Measurements from ENCODE around the gene SRMS.

DNA sequence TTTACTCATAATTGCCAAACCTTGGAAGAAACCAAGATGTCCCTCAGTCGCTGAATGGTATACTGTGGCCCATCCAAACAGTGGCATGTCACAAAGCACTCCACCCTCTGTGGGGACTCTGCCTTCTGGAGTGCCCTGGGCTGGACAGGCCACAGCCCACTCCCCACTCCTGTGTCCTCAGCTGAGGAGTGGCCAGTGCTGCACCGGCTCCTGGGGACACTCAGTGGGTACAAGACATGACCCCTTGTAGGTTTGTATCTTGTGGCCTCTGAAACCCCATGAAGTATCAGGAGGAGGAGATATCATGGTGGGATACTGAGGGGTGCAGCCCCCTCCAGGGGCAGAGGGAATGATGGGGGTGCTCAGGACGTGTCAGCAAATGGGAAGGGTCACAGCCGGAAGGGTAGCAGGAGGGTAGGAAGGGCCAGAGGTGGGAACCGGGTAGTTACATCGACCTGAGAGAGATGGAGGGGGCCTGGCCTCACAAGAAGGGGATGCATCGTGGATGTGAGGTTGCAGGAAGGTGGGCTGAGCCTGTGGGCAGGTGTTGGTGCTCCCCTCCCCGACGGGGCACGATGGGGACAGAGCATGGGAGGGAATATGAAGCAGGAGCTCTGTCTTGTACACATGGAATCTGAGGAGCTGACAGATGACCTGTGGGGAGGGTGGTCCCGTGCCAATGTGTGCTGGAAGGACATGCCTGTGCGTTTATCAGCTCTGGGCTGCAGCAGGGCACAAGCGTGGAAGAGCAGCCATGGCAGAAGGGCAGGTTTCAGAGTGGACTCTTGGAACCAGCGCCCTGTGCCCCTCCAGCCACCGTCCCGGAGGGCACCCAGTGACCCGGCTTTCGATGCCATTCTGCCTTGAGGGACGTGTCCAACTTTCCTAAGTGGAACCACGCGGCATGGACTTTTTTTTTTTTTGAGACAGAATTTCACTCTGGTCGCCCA, 38.3 kb upstream of the SRMS start:
- TF ChIP-seq, protein P1, sequence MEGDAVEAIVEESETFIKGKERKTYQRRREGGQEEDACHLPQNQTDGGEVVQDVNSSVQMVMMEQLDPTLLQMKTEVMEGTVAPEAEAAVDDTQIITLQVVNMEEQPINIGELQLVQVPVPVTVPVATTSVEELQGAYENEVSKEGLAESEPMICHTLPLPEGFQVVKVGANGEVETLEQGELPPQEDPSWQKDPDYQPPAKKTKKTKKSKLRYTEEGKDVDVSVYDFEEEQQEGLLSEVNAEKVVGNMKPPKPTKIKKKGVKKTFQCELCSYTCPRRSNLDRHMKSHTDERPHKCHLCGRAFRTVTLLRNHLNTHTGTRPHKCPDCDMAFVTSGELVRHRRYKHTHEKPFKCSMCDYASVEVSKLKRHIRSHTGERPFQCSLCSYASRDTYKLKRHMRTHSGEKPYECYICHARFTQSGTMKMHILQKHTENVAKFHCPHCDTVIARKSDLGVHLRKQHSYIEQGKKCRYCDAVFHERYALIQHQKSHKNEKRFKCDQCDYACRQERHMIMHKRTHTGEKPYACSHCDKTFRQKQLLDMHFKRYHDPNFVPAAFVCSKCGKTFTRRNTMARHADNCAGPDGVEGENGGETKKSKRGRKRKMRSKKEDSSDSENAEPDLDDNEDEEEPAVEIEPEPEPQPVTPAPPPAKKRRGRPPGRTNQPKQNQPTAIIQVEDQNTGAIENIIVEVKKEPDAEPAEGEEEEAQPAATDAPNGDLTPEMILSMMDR (IDR thresholded peaks at IDR 0.05 in 2 of 3, conservative IDR thresholded peaks at IDR 0.05 in 1 of 3; ENCODE audit: borderline replicate concordance in 1 of 3, insufficient read depth in 1 of 3, low read depth in 2 of 3, low read length in 2 of 3) = no peak
- TF ChIP-seq, protein P2, sequence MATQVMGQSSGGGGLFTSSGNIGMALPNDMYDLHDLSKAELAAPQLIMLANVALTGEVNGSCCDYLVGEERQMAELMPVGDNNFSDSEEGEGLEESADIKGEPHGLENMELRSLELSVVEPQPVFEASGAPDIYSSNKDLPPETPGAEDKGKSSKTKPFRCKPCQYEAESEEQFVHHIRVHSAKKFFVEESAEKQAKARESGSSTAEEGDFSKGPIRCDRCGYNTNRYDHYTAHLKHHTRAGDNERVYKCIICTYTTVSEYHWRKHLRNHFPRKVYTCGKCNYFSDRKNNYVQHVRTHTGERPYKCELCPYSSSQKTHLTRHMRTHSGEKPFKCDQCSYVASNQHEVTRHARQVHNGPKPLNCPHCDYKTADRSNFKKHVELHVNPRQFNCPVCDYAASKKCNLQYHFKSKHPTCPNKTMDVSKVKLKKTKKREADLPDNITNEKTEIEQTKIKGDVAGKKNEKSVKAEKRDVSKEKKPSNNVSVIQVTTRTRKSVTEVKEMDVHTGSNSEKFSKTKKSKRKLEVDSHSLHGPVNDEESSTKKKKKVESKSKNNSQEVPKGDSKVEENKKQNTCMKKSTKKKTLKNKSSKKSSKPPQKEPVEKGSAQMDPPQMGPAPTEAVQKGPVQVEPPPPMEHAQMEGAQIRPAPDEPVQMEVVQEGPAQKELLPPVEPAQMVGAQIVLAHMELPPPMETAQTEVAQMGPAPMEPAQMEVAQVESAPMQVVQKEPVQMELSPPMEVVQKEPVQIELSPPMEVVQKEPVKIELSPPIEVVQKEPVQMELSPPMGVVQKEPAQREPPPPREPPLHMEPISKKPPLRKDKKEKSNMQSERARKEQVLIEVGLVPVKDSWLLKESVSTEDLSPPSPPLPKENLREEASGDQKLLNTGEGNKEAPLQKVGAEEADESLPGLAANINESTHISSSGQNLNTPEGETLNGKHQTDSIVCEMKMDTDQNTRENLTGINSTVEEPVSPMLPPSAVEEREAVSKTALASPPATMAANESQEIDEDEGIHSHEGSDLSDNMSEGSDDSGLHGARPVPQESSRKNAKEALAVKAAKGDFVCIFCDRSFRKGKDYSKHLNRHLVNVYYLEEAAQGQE (IDR thresholded peaks at IDR 0.05; ENCODE audit: low read depth) = no peak
- TF ChIP-seq POLR2AphosphoS5 (IDR thresholded peaks at IDR 0.05; ENCODE audit: low read depth, low read length) = no peak
- no peak for TF ChIP-seq ELF1 (IDR thresholded peaks at IDR 0.05; ENCODE audit: borderline replicate concordance, low read depth)
- no peak for TF ChIP-seq MAX (IDR thresholded peaks at IDR 0.05)
- no peak for TF ChIP-seq EZH2 (IDR thresholded peaks at IDR 0.05)
